HG03354 (cell line): ENCODE results near the gene COA8.

ENCODE experiments used
- ATAC-seq: cut with Tn5 transposase; IDR thresholded peaks from one replicate; pipeline ENCODE4 v1.9.1; 2021; ENCODE audit warnings: mild to moderate bottlenecking; ENCODE audit not compliant: unreplicated experiment, poor library complexity, severe bottlenecking

COA8 gene, protein sequence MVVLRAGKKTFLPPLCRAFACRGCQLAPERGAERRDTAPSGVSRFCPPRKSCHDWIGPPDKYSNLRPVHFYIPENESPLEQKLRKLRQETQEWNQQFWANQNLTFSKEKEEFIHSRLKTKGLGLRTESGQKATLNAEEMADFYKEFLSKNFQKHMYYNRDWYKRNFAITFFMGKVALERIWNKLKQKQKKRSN

DNA sequence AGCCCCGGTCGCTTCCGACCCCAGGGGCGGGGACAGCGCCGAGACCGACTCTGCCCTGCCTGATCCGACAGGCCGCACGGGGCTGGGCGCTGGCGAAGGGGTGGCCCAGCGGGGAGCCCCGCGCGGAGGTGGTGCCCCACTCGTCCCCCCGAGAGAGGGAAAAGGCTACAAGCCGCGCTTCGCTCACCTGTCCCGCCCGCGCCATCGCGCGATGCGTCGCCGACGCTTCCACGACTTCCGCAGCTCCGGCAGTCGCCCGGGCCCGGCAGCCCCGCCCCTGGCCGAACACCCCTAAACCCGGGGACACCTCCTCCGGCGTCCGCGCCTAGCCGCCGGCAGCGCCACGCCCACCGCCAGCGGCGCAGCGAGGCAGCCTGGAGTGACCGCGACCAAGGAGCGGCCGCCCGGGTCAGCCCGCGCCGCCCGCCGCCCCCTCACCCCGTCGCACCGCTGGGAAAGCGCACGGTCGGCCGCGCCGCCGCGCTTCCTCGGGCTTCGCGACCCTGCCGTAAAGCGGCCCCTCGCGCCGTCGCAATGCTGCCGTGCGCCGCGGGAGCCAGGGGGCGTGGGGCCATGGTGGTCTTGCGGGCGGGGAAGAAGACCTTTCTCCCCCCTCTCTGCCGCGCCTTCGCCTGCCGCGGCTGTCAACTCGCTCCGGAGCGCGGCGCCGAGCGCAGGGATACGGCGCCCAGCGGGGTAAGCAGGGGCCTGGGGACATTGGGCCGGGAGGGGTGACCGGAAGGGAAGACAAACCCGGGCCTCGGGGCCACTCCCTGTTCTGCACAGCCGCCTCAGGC is at the start of gene COA8, which contains the start of gene BAG5:
COA8 (plus strand) TSS at position 532 of the 797 bp plus-strand sequence; CDS start at position 574, 42 bp downstream.
BAG5 (minus strand) TSS at position 229 of the 797 bp plus-strand sequence. CDS start 1,493 bp downstream, outside the sequence.
- ATAC-seq, result peak; percentile 80

DNA sequence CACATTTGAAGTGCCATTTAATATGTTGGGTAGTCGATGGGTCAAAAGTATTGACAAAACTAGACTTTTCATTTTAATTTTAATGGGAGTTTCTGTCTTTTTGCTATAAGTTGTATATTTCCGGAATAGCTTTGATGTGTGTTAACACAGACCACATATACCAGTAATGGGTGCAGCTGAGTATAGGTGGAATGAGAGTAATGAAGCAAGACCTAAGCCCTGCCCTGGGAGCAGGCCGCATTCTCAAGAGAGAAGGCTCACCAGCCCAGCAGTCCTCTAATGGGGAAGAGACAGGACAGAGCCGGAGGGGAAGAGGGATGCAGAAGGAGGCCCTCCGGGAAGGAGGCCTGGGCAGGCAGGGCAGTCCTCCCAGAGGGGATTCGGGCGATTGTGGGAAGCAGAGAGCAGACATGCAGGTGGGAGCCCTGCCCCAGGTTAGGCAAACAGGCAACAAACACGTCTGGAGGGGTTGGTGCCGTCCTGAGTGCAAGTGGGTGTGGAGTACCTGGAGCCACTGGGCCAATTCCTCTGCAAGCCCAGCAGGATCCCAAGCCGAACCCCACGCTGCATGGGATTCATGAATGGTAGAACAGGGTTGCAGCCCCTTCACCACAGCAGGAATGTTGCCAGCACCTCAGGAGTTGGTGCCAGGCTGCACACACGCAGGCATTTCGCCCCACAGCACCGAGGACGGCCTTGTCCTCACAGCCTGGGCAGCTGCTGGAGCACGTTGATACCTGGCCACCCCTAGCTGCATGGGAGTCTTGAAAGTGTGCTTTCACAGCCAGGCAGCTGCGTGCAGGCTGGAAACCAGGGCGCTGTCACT is 48.0 kb upstream of the COA8 start:
- ATAC-seq, result no peak

DNA sequence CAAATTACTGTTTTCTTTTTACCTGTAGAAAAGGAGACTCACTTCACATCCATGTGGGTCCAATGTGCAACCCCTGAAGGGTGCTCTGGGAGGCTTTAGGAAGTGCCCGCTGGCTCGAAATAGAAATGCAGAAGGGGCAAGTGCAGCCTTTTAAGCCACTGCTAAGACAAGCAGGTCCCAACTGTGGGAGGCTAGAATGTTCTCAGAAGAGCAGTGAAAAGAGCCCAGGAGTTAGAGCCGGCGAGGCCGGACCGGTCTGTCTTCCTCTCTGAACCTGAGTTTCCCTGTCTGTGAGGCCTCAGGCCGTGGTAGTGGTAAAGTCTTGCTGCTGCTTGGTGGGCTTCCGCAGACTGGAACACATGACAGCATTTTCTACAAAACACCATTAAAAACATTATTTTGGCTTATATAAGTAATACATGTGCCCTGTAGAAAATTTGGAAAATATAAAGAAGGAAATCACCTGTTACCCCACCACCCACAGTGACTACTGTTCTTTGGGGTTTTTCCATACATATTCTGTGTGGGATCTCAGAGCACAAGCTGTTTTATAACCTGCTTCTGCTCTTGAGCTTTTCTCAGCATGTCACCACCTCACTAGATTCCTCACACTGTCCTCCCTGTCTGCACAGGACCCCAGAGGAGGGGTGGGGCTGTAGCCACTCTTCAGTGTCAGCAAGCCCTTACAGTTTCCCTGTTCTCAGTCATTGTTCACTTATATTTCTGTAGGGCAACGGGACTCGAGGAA is 46.2 kb upstream of the COA8 start:
- no peak for ATAC-seq

DNA sequence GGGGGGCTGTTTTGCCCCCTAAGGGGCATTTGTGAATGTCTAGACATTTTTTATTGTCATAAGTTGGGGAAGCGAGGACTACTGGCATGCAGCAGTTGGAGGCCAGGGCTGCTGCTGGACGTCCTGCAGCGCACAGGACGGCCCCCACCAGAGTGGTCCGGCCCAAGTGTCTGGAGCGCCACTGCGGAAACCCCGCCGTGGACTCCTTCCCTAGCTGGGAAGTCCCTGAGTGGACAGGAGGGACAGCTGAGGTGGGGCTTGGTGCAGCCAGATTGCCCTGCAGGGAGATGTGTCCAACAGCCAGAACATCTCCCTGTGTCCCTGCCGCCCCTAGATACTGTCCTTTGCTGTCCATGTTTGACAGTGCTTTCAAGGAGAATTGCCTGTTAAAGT is 45.6 kb upstream of the COA8 start:
- ATAC-seq, result no peak

DNA sequence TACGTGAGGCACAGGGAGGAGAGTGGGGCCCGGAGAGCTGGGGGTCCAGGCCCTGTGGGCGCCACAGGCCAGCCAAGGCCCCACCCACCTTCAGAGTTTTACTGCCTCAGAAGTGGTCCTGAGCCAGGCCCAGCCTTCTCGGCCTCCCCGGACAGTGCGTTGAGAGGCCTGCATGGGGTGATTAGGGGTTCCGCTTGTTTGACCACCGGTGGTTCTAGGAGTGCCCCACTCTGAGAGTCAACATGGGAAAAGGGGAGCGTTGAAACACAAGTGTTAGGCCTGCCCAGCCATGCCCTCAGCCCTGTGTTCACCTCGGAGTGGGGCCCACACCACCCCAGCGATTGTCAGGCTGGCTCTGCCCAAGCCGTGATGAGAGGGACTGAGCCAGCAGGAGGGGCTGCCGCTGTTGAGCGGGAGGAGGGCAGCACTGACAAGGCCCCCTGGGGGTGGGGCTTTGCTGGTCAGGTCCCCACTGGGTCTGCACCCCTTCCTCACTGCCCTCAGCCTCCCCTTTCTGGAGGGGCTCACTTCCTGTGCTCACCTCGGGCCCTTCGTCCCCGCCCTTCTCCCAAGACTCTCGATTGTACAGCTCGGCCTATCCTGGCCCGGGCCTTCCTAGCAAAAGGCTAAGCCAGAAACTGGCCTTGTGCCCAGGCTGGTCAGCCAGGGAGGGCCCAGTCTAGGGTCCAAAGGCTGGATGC is 44.9 kb upstream of the COA8 start:
- ATAC-seq, result no peak

DNA sequence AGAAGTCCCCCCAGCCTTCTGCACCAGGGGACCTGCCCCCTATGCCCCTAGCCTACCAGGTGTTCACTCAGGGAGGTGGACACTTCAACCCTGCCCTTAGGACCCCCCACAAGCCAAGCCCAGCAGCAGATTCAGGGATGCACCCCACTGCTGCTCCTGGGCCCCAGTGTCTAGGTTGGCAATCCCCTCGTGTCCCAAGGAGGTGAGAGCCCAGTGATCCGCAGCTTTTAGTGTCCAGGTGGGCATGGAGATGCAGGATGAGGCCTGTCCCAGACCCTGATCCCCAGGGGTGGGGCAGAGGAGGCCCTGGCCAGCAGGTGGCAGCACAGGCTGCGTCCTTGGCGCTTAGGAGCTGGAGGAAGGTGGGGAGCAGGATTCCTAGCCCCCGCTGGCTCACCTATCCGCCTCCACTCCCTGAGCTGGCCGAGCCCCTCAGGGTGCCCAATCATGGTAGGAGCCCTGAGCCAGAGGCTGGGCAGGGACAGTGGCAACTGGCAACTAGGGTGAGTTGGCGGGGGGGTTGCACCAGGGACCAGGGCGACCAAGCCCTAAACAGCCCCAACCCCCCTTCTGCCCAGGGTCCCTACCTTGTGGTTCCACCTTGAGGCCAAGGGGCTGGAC is 44.2 kb upstream of the COA8 start:
- no peak for ATAC-seq

DNA sequence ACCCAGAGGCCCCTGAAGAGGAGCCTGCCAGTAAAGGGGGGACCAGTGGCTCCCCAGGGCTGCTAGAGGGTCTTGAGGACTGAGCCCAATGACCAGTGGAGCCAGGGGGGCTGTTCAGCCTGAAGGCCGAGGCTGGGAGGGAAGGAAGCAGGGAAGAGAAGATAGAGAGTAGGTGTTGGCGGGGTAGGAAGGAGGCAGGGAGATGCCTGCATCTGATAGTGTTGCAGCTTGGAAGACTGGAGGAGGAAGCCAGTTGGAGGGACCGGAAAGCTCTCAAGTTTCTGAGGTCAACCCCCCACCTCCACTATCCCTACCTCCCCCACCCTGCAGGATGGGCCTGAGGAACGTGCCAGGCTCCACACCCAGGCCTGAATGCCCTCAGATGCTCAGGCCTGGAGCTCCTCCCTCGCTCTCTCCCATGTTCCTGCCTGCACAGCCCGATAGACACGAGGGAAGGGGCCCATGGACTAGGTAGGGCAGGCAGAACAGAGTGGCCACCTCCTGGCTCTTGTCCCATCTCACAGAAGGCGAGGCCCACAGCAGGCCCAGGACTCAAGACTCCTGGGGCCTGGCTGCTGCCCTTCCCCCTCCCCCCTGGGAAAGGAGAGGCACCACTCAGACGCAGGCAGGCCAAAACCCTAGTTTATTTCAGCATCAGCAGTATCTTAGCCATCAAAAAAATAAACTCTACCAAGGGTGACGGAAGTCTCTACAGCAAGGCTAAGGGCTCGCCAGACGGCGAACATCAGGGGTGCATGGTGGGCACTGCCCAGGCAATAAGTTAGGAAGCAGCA is 43.5 kb upstream of the COA8 start:
- no peak for ATAC-seq

DNA sequence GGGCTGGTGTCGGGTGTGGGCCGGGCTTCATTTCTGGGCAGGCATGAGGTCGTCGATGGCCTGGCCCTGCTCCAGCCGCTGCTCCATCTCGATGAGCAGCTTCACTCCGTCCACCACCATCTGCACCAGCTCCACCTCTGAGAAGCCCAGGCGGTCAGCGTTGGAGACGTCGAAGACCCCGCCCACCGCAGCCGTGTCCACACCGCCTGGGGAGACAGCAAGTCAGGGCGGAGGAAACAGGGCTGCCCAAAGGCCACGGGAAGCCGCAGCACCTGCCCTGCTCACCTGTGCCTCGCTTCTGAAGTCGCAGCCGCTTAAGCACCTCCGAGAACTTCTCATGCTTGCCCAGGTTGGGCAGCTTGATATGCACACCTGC is 42.9 kb upstream of the COA8 start:
- ATAC-seq, result no peak

DNA sequence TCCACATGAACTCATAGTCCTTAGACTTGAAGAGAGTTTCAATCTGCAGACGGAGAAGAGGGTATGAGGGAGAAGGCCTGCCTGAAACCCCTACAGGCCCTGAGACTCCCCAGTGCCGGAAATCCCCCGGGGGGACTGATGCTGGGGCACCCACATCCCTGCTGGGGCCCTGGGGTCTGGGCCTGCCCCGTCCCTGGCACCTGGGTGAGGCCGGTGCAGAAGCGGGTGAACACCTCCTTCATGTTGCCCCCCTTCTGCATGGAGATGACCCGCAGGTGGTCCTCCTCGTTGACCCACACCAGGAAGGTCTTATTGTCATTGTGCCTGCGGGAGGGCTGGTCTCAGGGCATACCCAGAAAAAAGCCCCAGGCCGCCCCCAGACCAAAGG is 42.5 kb upstream of the COA8 start:
- ATAC-seq, result no peak

DNA sequence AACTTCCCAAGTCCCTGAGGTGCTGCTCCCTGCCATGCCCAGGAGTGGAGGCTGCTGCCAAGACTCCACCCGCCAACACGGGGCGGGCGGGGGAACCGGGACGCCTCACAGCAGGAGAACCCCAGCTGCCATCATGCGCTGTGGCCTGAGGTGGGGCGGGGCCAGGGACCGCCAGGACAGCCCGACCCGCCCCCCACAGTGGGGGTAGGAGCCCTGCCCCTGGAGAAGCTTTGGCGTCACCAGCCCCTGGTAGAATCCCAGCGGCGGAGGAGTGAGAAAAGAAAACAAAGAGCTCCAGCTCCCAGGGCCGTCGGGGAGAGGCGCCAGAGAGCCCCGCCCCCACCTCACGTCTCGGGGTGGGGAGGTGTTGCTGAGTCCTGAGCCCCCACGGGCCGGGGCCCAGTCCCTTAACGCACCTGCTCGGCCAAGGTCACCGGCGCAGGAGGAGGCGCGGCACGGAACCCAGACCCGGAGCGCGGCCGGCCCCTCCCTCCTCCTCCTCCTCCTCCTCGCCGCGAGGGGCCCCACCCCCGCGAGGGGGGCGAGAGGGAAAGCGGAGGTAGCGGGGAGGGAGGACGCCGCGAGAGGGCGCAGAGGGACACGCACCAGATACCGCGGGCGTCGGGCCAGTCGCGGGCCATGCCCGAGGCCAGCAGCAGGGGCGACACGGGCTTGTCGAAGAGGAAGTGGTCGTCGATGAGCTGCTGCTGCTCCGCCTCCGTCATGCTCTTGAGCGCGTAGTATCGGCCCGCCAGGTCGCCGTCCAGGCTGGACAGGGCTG is 41.9 kb upstream of the COA8 start:
- peak; percentile 37 for ATAC-seq

DNA sequence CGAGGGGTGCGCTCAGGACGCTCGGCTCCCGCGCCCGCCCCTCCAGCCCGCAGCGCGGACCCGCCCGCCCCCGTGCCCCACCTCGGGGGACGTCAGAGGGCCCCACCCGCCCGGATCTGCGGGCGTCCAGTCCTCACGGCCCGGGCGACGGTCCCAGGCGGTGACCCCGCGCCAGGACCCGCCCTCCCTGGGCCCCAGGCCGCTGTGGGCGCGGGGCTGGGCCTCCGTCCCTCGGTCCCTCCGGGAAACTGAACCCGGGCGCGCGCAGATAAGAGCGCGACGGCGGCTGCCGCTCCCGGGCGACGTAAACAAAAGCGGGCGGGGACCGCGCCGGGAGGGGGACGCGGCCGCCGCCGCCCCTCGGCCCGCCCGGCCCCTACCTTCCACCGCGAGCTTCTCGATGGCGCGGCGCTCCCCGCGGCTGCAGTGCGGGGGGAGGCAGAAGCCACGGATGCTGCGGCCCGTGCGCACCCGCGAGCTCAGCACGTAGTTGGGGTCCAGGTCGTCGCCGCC is 41.3 kb upstream of the COA8 start:
- ATAC-seq, result no peak

DNA sequence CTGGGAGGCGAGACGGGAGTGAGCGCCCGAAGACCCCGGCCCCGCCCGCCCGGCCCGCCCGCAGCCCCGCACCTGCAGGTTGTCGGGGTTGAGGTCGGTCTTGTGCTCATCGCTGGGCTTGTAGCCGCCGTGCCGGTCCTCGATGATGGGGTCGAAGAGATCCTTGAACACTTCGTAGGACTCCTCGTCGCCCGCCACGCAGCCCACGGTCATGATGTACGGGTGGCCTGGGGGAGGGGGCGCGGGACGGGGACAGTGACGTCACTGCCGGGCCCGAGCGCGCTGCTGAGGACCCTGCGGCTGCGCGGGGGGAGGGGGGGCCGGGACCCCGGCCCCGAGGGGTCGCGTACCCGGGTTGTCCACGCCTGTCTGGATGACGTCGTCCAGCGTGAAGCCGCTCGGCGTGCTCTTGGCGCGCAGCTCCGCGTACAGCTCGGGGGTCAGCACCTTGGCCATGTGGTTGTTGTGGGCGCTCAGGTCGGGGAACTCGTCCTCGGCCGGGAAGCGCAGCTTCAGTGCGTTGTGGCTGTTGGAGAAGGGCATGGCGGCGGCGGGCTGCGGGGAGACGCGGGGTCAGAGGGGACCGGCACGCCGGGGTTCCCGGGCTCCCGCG is 40.7 kb upstream of the COA8 start:
- ATAC-seq, result no peak

DNA sequence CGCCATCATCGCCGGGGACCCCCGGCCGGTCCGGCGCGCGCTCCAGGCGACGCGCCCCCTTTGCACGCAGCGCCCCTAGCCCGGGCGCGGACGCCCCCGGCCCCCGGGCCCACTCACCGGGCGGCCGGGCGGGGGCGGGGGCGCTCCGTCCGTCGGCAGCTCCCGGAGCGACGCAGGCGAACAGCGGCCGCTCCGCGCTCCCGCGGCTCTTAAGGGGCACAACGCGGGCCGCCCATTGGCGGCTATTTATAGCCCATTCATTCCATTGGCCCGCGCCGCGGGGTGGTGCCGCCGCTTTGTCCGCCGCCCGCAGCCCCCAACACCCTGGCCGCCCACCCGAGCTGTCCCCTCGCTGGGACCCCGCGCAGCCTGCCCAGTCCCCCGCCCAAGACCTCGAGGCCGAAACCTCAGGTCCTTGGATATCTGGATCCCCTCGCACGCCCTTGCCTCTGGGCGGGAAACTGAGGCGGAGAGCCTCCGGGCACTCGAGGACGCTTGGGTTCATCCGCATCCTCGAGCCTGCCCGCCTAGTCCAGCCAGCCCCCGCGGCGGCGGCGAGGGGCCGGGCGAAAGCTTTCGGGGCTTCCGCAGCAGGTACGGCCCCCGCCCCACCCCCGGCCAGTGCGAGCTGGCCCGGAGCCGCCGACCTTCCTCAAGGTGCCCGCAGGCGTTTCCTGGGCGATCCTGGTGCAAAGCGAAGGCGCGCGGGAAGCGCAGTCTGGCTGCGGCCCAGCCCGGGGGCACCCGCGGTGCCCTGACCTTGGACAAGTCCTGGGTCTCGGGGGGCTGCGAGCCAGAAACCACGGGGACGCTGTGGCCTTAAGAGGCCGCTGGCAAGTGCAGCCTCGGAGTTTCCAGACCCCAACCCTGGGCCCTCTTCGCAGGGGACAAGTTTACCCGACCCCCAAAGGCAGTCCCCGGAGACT is 39.8 kb upstream of the COA8 start, which contains the start of gene CKB:
CKB (minus strand) TSS at position 182 of the 926 bp plus-strand sequence. CDS start 337 bp downstream, outside the sequence.
- ATAC-seq, result no peak

DNA sequence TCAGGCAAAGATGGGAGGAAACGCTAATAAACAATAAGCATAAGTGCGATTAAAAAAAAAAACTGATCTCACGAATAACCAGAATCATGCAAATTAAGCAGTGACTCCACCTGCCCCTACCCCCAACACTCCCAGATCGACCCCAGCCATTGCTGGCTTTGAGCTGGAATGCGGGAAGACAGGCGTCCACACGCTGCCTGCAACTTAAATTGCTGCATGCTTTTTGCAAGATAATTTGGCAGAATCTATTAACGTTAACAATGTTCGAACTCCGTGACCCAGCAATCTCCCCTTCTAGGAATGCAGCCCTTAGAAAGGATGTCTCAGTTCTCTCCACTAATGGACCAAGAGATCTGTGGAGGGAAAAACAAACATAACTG is 39.2 kb upstream of the COA8 start:
- ATAC-seq, result no peak

DNA sequence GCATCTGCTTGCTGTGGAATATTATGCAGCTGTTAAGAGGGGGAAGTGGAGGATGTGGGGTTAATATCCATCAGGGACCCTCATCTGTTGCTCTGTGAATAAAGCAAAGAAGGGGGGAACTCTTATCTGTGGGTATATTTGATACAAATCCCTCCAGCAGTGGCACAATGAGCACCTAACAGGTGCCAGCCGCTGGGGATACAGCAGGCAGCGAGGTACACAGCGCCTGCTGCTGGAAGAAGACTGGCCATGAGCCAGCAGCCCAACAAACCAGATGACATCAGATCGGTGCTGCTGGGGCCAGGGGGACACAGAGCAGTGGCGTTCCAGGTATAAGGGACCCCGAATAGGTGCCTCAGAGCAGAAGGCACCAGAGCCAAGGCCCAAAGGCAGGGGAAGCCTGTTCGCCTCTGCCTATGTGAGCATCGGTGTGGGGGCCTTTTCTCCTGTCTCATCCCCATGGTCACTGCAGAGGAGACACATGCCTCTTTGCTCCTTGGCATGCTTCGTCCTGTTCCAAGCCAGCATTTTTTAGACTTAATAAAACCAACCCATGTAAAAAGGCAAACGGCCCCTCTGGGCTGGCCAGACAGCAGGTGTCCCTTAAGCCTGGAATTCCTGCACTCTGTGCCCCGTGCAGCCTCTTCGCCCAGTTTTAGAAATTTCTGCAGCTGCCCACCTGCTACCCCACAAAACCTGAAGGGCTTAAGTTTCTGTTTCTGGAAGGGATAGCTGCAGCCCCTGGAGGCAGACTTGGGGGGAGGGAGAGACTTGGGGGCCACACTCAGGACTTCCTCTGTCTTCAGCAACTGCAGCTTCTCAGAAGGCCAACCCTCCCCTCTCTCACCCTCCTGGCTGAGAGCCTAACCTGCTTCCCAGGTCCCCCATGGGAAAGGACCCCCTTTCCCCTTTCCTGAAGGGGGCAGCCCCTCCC is 38.5 kb upstream of the COA8 start:
- ATAC-seq, result no peak
